GM12865 (cell line): Measurements from ENCODE around the gene SMARCE1.

Source experiments
- DNase-seq: peaks from one replicate; pipeline ENCODE4 v3.0.0; 2010; ENCODE audit warnings: low read depth
- H3K4me3 ChIP-seq: 2 replicates; pipeline ENCODE4 v1.5.1; 2011; ENCODE audit warnings: mild to moderate bottlenecking, low read depth, low read length, control low read depth
- TF ChIP-seq, protein P1 (sequence below): IDR thresholded peaks from 2 replicates; pipeline ENCODE4 v1.5.1; 2011; ENCODE audit warnings: low read length, control low read depth, low read depth, inconsistent platforms; ENCODE audit not compliant: insufficient read depth; ENCODE audit errors: missing control alignments

The SMARCE1 gene

GRCh38 chr17:40666331-40666730, 18.7 kb upstream of the SMARCE1 start:
- no peak for DNase-seq
- no peak overlapping the region for H3K4me3 ChIP-seq
- TF ChIP-seq, protein P1, sequence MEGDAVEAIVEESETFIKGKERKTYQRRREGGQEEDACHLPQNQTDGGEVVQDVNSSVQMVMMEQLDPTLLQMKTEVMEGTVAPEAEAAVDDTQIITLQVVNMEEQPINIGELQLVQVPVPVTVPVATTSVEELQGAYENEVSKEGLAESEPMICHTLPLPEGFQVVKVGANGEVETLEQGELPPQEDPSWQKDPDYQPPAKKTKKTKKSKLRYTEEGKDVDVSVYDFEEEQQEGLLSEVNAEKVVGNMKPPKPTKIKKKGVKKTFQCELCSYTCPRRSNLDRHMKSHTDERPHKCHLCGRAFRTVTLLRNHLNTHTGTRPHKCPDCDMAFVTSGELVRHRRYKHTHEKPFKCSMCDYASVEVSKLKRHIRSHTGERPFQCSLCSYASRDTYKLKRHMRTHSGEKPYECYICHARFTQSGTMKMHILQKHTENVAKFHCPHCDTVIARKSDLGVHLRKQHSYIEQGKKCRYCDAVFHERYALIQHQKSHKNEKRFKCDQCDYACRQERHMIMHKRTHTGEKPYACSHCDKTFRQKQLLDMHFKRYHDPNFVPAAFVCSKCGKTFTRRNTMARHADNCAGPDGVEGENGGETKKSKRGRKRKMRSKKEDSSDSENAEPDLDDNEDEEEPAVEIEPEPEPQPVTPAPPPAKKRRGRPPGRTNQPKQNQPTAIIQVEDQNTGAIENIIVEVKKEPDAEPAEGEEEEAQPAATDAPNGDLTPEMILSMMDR, result no peak

DNA sequence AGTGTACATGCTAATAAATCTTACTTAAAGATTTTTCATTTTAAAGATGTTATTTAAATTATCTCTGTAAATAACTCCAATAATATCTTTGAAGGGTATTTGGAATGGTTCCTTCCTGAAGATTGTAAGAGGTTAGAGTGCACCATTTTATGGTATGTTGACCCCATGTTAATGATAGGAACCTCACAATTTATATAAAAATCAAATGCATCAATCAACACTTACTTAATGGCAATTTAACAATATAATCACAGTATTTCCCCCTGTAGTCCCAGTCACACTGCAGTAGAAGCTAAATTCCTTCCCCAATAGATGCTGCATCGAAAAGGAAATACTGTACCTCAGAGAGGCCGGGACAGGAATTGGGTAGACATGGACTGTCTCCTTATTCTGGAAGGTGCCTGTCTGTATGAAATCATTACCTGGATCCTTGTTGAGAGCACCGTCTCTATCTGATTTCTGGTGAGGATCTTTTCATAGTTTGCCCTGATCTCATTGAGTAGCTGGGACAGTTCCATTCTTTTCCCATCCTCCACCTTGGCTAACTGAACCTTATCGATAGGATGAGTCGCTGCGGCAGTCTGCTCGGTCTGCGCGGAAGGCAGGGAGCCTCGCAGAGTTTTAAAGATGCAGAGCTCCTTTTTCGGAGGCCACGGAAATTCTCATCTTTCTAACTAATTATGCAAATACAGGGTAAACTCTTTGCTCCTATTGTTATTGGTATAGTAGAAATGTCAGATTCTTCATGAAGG, 17.1 kb upstream of the SMARCE1 start, which contains the start of gene KRT222:
Gene KRT222 (minus strand): TSS at position 596 of the 752 bp plus-strand sequence. CDS start 78 bp downstream, at position 518.
- no peak within 1 kb of the TSS for H3K4me3 ChIP-seq

GRCh38 chr17:40663252-40663651, 15.6 kb upstream of the SMARCE1 start:
- TF ChIP-seq, protein P1, result no peak

More for the DNA sequence above, 17.1 kb upstream of the SMARCE1 start, which contains the start of gene KRT222:
- TF ChIP-seq, protein P1, result no peak
- DNase-seq, result no peak

GRCh38 chr17:40659911-40660310, 12.3 kb upstream of the SMARCE1 start:
- no peak overlapping the region for H3K4me3 ChIP-seq

More at GRCh38 chr17:40663252-40663651, 15.6 kb upstream of the SMARCE1 start:
- H3K4me3 ChIP-seq, result no peak overlapping the region
- no peak for DNase-seq

DNA sequence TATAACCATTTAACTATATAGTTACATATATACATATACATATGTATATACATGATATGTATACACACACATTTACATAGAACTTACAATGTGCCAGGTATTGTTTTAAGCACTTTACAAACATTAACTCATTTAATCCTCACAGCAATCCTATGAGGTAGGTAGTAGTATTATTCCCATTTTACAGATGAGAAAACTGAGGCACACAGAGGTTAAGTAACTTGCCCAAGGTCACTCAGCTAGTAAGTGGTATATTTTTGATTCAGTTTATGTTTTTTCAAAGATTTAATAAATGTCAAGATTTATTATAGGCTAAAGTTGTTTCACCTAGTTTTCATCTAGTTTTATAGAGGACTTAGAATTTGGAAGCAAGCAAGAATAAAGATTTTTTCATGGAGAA, 10.8 kb upstream of the SMARCE1 start:
- DNase-seq, result no peak
- no peak overlapping the region for H3K4me3 ChIP-seq
- TF ChIP-seq, protein P1, result no peak

More at GRCh38 chr17:40659911-40660310, 12.3 kb upstream of the SMARCE1 start:
- no peak for DNase-seq
- TF ChIP-seq, protein P1, result no peak

GRCh38 chr17:40651939-40652338, 4.3 kb upstream of the SMARCE1 start:
- TF ChIP-seq, protein P1, result no peak
- no peak overlapping the region for H3K4me3 ChIP-seq
- no peak for DNase-seq
